Measurements from ENCODE around the gene ZNF100.
"Not testable (repeated sequence)": the region's sequence is repeated elsewhere in the genome, so short reads cannot be mapped to it uniquely, and the experiment has no call there.

The ZNF100 gene
- total RNA-seq, result 4.7 to 45.2 (median 27.4) reads per million in 9 experiments

GRCh38 chr19:21767065-21767800, at the start of gene ZNF100:
Gene ZNF100 (minus strand): TSS chr19:21767579. CDS start chr19:21767429, 150 bp downstream.
- peak within 1 kb of the TSS; percentile 96 to 97 for H3K27ac Mint-ChIP-seq
- peak within 1 kb of the TSS; percentile 93 to 96 for H3K4me3 Mint-ChIP-seq
- no peaks in the 10 kb centered on the region for H3K9me3 Mint-ChIP-seq
- DNase-seq, result peak; percentile 77 to 84 (median 81)
- peaks cover 14% of the 10 kb centered on the region for H3K36me3 Mint-ChIP-seq (ENCODE audit: insufficient read depth)
- H3K4me1 Mint-ChIP-seq (ENCODE audit: low read depth in 2 of 2), result peaks cover 1 to 37% of the 10 kb centered on the region in 2 donors
- peak; percentile 98 for ATAC-seq (replicated peaks)
- no peaks in the 10 kb centered on the region for H3K27me3 Mint-ChIP-seq

- Mint-ChIP-seq H3K4me1 (ENCODE audit: low read depth in 2 of 2) (no peaks in the 10 kb centered on the region), H3K36me3 (ENCODE audit: insufficient read depth) (peaks cover 81% of the 10 kb centered on the region), H3K4me3 (no peak overlapping the region), H3K9me3 (no peaks in the 10 kb centered on the region), H3K27ac (no peak overlapping the region), H3K27me3 (no peaks in the 10 kb centered on the region)
- DNase-seq (no peak), ATAC-seq (replicated peaks) (no peak)
Measured at GRCh38 chr19:21812448-21812847, 45.1 kb upstream of the ZNF100 start.

- H3K4me3 Mint-ChIP-seq; DNase-seq; H3K27ac Mint-ChIP-seq; ATAC-seq (replicated peaks); H3K9me3 Mint-ChIP-seq; H3K4me1 Mint-ChIP-seq (ENCODE audit: low read depth in 2 of 2); H3K27me3 Mint-ChIP-seq: not testable (repeated sequence)
- H3K36me3 Mint-ChIP-seq (ENCODE audit: insufficient read depth), result peaks cover 48% of the 10 kb centered on the region
Measured at GRCh38 chr19:21808400-21809000, 41.1 kb upstream of the ZNF100 start.

- Mint-ChIP-seq H3K4me1 (ENCODE audit: low read depth in 2 of 2) (no peaks in the 10 kb centered on the region), H3K4me3 (no peak overlapping the region), H3K36me3 (ENCODE audit: insufficient read depth) (no peaks in the 10 kb centered on the region), H3K27me3 (peaks cover 7 to 12% of the 10 kb centered on the region in 2 donors), H3K27ac (no peak overlapping the region), H3K9me3 (peaks cover 0 to 2% of the 10 kb centered on the region in 2 donors)
- DNase-seq (no peak), ATAC-seq (replicated peaks) (no peak)
Measured at GRCh38 chr19:21789466-21790085, 22.2 kb upstream of the ZNF100 start.

GRCh38 chr19:21786936-21787335, 19.6 kb upstream of the ZNF100 start:
- Mint-ChIP-seq H3K27ac (no peak overlapping the region), H3K9me3 (peaks cover 0 to 2% of the 10 kb centered on the region in 2 donors), H3K4me1 (ENCODE audit: low read depth in 2 of 2) (no peaks in the 10 kb centered on the region), H3K4me3 (no peak overlapping the region), H3K27me3 (peaks cover 7 to 10% of the 10 kb centered on the region in 2 donors), H3K36me3 (ENCODE audit: insufficient read depth) (no peaks in the 10 kb centered on the region)
- ATAC-seq (replicated peaks), result no peak
- DNase-seq, result no peak

DNA sequence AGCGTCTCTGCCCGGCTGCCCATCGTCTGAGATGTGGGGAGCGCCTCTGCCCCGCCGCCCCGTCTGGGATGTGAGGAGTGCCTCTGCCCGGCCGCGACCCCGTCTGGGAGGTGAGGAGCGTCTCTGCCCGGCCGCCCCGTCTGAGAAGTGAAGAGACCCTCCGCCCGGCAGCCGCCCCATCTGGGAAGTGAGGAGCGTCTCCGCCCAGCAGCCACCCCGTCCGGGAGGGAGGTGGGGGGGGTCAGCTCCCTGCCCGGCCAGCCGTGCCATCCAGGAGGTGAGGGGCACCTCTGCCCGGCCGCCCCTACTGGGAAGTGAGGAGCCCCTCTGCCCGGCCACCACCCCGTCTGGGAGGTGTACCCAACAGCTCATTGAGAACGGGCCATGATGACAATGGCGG, 8.4 kb upstream of the ZNF100 start:
- H3K4me1 Mint-ChIP-seq (ENCODE audit: low read depth in 2 of 2); H3K27ac Mint-ChIP-seq; H3K27me3 Mint-ChIP-seq; H3K9me3 Mint-ChIP-seq; H3K4me3 Mint-ChIP-seq; DNase-seq; ATAC-seq (replicated peaks); H3K36me3 Mint-ChIP-seq (ENCODE audit: insufficient read depth): not testable (repeated sequence)

DNA sequence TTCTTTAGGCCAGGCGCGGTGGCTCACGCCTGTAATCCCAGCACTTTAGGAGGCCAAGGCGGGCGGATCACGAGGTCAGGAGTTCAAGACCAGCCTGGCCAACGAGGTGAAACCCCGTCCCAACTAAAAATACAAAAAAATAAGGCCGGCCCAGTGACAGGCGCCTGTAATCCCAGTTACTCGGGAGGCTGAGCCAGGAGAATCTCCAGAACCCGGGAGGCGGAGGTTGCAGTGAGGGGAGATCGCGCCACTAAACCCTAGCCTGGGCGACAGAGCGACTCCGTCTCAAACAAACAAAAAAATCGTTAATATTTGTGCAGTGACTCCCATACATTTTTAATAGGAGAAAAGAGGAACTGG, 694 bp downstream of the ZNF100 start:
- Mint-ChIP-seq H3K36me3 (ENCODE audit: insufficient read depth) (peaks cover 16% of the 10 kb centered on the region), H3K4me3 (peak overlapping the region; percentile 93 to 96), H3K4me1 (ENCODE audit: low read depth in 2 of 2) (peaks cover 1 to 43% of the 10 kb centered on the region in 2 donors), H3K27ac (peak overlapping the region; percentile 96 to 97)
- DNase-seq, H3K27me3 Mint-ChIP-seq, H3K9me3 Mint-ChIP-seq: not testable (repeated sequence)
- ATAC-seq (replicated peaks), result peak; percentile 1

DNA sequence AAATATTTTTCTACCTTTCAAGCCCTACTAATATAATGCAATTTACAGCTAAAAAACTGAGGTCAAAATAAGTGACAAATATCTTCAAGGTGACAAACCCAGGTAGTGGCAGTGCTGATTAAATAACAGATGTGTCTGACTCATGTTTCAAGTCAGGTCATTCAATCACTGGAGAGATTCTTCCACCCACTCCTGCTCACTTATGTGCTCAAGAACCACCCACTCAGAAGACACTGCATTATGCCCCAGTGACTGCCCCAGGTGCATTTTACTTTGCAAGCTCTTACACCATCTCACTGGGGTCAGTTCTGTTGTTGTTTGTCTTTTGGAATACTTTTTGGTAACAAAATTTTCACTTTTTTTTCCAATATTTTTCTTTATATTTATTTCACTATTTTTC, 2.2 kb downstream of the ZNF100 start:
- Mint-ChIP-seq H3K36me3 (ENCODE audit: insufficient read depth) (peaks cover 22% of the 10 kb centered on the region), H3K4me1 (ENCODE audit: low read depth in 2 of 2) (peaks cover 1 to 45% of the 10 kb centered on the region in 2 donors), H3K27ac (no peak overlapping the region), H3K9me3 (no peaks in the 10 kb centered on the region), H3K4me3 (peak overlapping the region in 1 of 2 donors; percentile 93), H3K27me3 (no peaks in the 10 kb centered on the region)
- no peak for DNase-seq
- ATAC-seq (replicated peaks), result no peak

DNA sequence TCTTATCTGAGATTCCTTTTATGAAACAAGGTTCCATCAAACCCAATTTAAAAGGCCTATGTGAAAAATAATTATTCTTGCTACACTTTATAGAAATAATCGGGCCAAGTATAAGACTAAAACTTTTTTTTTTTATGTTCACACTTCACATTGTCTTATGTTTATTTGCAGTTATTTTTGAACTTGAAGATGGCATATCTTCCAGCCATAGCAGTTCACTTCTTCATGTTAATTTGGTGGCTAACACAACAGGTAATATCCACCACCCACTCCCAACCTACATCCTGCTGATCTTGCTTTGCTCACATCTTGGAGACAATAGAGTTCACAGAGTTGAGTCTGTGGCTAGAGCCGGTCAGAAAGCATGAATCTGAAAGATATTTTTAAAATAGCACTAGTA, 5.8 kb downstream of the ZNF100 start:
- H3K36me3 Mint-ChIP-seq (ENCODE audit: insufficient read depth), result peaks cover 27% of the 10 kb centered on the region
- H3K9me3 Mint-ChIP-seq, DNase-seq, H3K27me3 Mint-ChIP-seq, H3K4me3 Mint-ChIP-seq: not testable (repeated sequence)
- peak overlapping the region in 1 of 2 donors; percentile 72 for H3K27ac Mint-ChIP-seq
- peaks cover 1 to 70% of the 10 kb centered on the region in 2 donors for H3K4me1 Mint-ChIP-seq (ENCODE audit: low read depth in 2 of 2)
- ATAC-seq (replicated peaks), result peak; percentile 67

DNA sequence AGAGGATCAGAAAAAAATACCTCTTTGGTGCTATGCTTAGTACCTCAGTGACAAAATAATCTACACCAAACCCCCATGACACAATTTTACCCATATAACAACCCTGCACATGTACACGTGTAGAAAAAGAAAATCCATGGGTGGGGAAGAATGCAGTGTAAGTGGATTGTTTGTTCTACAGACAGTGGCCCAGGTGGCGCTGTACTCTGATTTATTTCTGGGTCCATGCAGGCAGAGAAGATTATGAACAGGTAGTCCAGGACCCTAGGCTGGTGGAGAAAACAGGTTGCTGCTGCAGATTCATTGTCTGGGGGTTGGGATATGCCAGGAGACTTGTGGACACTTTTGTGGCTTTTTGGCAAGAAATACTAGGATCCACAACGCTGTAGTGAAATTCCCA, 9.1 kb downstream of the ZNF100 start:
- no peak overlapping the region for H3K27ac Mint-ChIP-seq
- H3K27me3 Mint-ChIP-seq, result no peaks in the 10 kb centered on the region

DNA sequence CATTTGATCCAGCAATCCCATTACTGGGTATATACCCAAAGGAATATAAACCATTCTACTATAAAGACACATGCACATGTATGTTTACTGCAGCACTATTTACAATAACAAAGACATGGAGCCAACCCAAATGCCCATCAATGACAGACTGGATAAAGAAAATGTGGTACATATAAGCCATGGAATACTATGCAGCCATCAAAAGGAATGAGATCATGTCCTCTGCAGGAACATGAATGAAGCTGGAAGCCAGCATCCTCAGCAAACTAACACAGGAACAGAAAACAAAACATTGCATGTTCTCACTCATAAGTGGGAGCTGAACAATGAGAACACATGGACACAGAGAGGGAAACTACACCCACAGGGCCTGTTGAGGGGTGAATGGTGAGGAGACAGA, 11.8 kb downstream of the ZNF100 start:
- not testable (repeated sequence) for H3K27me3 Mint-ChIP-seq; ATAC-seq (replicated peaks); DNase-seq; H3K27ac Mint-ChIP-seq; H3K9me3 Mint-ChIP-seq; H3K36me3 Mint-ChIP-seq (ENCODE audit: insufficient read depth); H3K4me3 Mint-ChIP-seq
- peaks cover 4 to 59% of the 10 kb centered on the region in 2 donors for H3K4me1 Mint-ChIP-seq (ENCODE audit: low read depth in 2 of 2)

More for the DNA sequence above, 9.1 kb downstream of the ZNF100 start:
- no peak overlapping the region for H3K4me3 Mint-ChIP-seq
- no peak for ATAC-seq (replicated peaks)
- H3K4me1 Mint-ChIP-seq (ENCODE audit: low read depth in 2 of 2), result peaks cover 4 to 70% of the 10 kb centered on the region in 2 donors
- DNase-seq, result no peak
- H3K9me3 Mint-ChIP-seq, result no peaks in the 10 kb centered on the region
- peaks cover 16% of the 10 kb centered on the region for H3K36me3 Mint-ChIP-seq (ENCODE audit: insufficient read depth)

- Mint-ChIP-seq H3K36me3 (ENCODE audit: insufficient read depth) (no peaks in the 10 kb centered on the region), H3K9me3 (peaks cover 0 to 2% of the 10 kb centered on the region in 2 donors)
Measured at GRCh38 chr19:21751384-21751783, 16.0 kb downstream of the ZNF100 start.

GRCh38 chr19:21750586-21751128, 16.7 kb downstream of the ZNF100 start:
- Mint-ChIP-seq H3K36me3 (ENCODE audit: insufficient read depth) (no peaks in the 10 kb centered on the region), H3K4me3 (no peak overlapping the region), H3K27me3 (no peaks in the 10 kb centered on the region), H3K4me1 (ENCODE audit: low read depth in 2 of 2) (peaks cover 3 to 48% of the 10 kb centered on the region in 2 donors), H3K27ac (peak overlapping the region in 1 of 2 donors; percentile 73), H3K9me3 (peaks cover 0 to 2% of the 10 kb centered on the region in 2 donors)
- ATAC-seq (replicated peaks) (no peak), DNase-seq (no peak)

More at GRCh38 chr19:21751384-21751783, 16.0 kb downstream of the ZNF100 start:
- no peak overlapping the region for H3K27ac Mint-ChIP-seq
- ATAC-seq (replicated peaks) (no peak), DNase-seq (no peak)
- no peak overlapping the region for H3K4me3 Mint-ChIP-seq
- H3K27me3 Mint-ChIP-seq, result no peaks in the 10 kb centered on the region
- peaks cover 7 to 53% of the 10 kb centered on the region in 2 donors for H3K4me1 Mint-ChIP-seq (ENCODE audit: low read depth in 2 of 2)
